Stomach (tissue), 9 donors: ENCODE data around the gene FAM171A1. TPM values are rescaled to one million over a fixed set of nuclear protein-coding genes. Genes with fewer than 3 reads are reported as not detected.
A peak's percentile ranks its signal among the peaks of the same experiment; 100 is the strongest.

Experiments used
- DNase-seq, 2 donors: peaks; one replicate each; pipeline versions ENCODE4 v3.0.0 to v3.0.0-alpha.2; 2013 to 2019
- H3K27ac ChIP-seq, 5 donors: fragments of 200-600 bp in 4 of 5; sonication (generic) in 4 of 5; one replicate each; pipeline ENCODE4 v1.5.1; 2013 to 2019; ENCODE audit warnings: mild to moderate bottlenecking in 1 of 5, moderate library complexity in 1 of 5
- H3K27me3 ChIP-seq, 3 donors: fragments of 200-600 bp; sonication (generic); one replicate each; pipeline ENCODE4 v1.5.1; 2017 to 2019; ENCODE audit warnings: mixed run types in 1 of 3
- H3K36me3 ChIP-seq, 4 donors: fragments of 200-600 bp; sonication (generic); 1 replicate in 3 of 4; 2 replicates in 1 of 4; pipeline ENCODE4 v1.5.1; 2016 to 2019
- H3K4me1 ChIP-seq, 4 donors: fragments of 200-600 bp; sonication (generic); one replicate each; pipeline ENCODE4 v1.5.1; 2016 to 2019
- H3K4me3 ChIP-seq, 4 donors: fragments of 200-600 bp; sonication (generic) in 3 of 4; one replicate each; pipeline ENCODE4 v1.5.1; 2016 to 2019; ENCODE audit warnings: mild to moderate bottlenecking in 1 of 4
- H3K9me3 ChIP-seq, 4 donors: fragments of 200-600 bp; sonication (generic); one replicate each; pipeline ENCODE4 v1.5.1; 2016 to 2019
- CTCF ChIP-seq, 7 experiments: fragments of 450-650 bp in 4 of 7; fragments of 200-600 bp in 3 of 7; sonication (generic) in 3 of 7; IDR thresholded peaks; one replicate each; pipeline ENCODE4 v1.5.1; 2016 to 2019; ENCODE audit warnings: antibody characterized with exemption in 7 of 7, control low read depth in 2 of 7, mild to moderate bottlenecking in 1 of 7
- EP300 ChIP-seq: sonication (generic); formaldehyde crosslinking; IDR thresholded peaks from one replicate; pipeline ENCODE4 v1.6.1; 2017; ENCODE audit warnings: antibody characterized with exemption
- POLR2A ChIP-seq, 4 donors: fragments of 450-650 bp; IDR thresholded peaks; one replicate each; pipeline ENCODE4 v1.6.1; 2016; ENCODE audit warnings: antibody characterized with exemption in 4 of 4, control low read depth in 2 of 4, mild to moderate bottlenecking in 1 of 4, moderate library complexity in 1 of 4
- POLR2AphosphoS5 ChIP-seq, 3 donors: sonication (generic); formaldehyde crosslinking; IDR thresholded peaks; one replicate each; pipeline ENCODE4 v1.6.1; 2016; ENCODE audit warnings: antibody characterized with exemption in 3 of 3
- WGBS, 5 donors: extraction: QIAGEN DNeasy Blood & Tissue Kit in 3 of 5; methylation state at CpG; one replicate each; pipeline versions ENCODE4 v1.1.5 to v1.1.7; 2013 to 2018; 5-methylcytosine and 5-hydroxymethylcytosine counted together
- intact Hi-C: fragments of 100-400 bp; cut with DNase I; formaldehyde crosslinking; loops from one replicate; pipeline ENCODE4 v1.15.1; 2023; ENCODE audit warnings: low total_unique reads
- polyA plus RNA-seq, 3 donors: library from polyadenylated mRNA; stranded (reverse); fragments of 200-250 nt; gene quantifications; one replicate each; pipeline ENCODE4 v1.2.3, GENCODE V29; 2013
- total RNA-seq, 5 donors: library from RNA; depleted of rRNA; stranded (reverse); fragments of >200 nt; gene quantifications; one replicate each; pipeline versions ENCODE4 v1.1.0 to v1.2.3, GENCODE V29; 2014 to 2016
- donor health status: healthy with polysubstance abuse.
- donor health status: Bipolar disorder and iron deficiency.
- donor health status: healthy.

Gene FAM171A1
- total and polyA plus RNA-seq, 8 donors: 1.8 to 98.7 (median 10.3) TPM

DNA sequence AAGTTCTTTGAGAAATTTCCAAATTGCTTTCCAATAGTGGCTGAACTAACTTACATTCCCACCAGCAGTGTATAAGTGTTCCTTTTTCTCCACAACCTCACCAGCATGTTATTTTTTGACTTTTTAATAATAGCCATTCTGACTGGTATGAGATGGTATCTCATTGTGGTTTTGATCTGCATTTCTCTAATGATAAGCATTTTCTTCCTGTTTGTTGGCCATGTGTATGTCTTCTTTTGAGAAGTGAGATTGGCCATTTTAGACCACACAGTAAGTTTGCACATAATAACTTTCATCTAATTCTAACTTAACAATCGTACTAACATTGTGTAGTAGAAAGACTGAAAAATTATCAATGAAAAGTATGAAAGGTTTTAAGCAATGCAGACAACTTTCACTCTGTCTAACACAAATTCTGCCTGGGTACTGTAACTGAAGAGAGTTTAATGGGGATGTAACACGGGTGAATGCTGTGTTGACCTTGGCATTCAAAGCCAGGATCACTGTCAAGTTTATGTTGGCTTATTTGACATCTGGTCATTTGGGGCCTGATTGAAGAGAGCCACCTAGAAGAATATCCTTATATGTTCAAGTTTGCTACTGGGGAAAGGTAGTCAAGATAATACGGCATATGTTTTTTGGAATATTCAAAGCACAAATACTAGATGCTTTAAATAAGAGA is 50.4 kb downstream of the FAM171A1 start:
- Histone ChIP-seq H3K36me3 (no peaks in the 10 kb centered on the region), H3K27me3 (no peaks in the 10 kb centered on the region), H3K9me3 (no peaks in the 10 kb centered on the region), H3K4me3 (no peak overlapping the region), H3K4me1 (peaks cover 22 to 33% (median 28%) of the 10 kb centered on the region in 4 donors), H3K27ac (no peak overlapping the region)
- 55 to 76% (median 61%) methylated on average over 3 of the region's 3 CpGs for WGBS, 5 donors
- DNase-seq: no peak
- intact Hi-C loops: no loop called here
- TF ChIP-seq POLR2AphosphoS5 (IDR thresholded peaks at IDR 0.05) (no peak), CTCF (IDR thresholded peaks at IDR 0.05) (no peak), EP300 (no peak), POLR2A (IDR thresholded peaks at IDR 0.05) (no peak)

- no peak overlapping the region for H3K27ac ChIP-seq
- H3K9me3 ChIP-seq: no peaks in the 10 kb centered on the region
- H3K4me3 ChIP-seq: no peak overlapping the region
- 93 to 95% (median 94%) methylated on average over 7 of the region's 7 CpGs for WGBS, 5 donors
- no peak for DNase-seq
- H3K36me3 ChIP-seq: no peaks in the 10 kb centered on the region
- no peaks in the 10 kb centered on the region for H3K27me3 ChIP-seq
- TF ChIP-seq POLR2A (IDR thresholded peaks at IDR 0.05): no peak
- no peak for TF ChIP-seq CTCF (IDR thresholded peaks at IDR 0.05)
- no peak for TF ChIP-seq EP300
- TF ChIP-seq POLR2AphosphoS5 (IDR thresholded peaks at IDR 0.05): no peak
- intact Hi-C loops: no loop called here
- H3K4me1 ChIP-seq: peaks cover 22 to 33% (median 28%) of the 10 kb centered on the region in 4 donors
Observed at GRCh38 chr10:15320118-15320517, 51.0 kb downstream of the FAM171A1 start.

GRCh38 chr10:15316871-15317464 is 54.1 kb downstream of the FAM171A1 start:
- no peaks in the 10 kb centered on the region for H3K36me3 ChIP-seq
- H3K27ac ChIP-seq: no peak overlapping the region
- no peaks in the 10 kb centered on the region for H3K9me3 ChIP-seq
- no peak overlapping the region for H3K4me3 ChIP-seq
- intact Hi-C loops: no loop called here
- no peaks in the 10 kb centered on the region for H3K27me3 ChIP-seq
- TF ChIP-seq EP300: no peak
- TF ChIP-seq CTCF (IDR thresholded peaks at IDR 0.05): no peak
- TF ChIP-seq POLR2A (IDR thresholded peaks at IDR 0.05): no peak
- TF ChIP-seq POLR2AphosphoS5 (IDR thresholded peaks at IDR 0.05): no peak
- DNase-seq: no peak
- peaks cover 15 to 51% (median 27%) of the 10 kb centered on the region in 4 donors for H3K4me1 ChIP-seq
- WGBS, 5 donors: 76 to 89% (median 88%) methylated on average over 9 of the region's 9 CpGs

DNA sequence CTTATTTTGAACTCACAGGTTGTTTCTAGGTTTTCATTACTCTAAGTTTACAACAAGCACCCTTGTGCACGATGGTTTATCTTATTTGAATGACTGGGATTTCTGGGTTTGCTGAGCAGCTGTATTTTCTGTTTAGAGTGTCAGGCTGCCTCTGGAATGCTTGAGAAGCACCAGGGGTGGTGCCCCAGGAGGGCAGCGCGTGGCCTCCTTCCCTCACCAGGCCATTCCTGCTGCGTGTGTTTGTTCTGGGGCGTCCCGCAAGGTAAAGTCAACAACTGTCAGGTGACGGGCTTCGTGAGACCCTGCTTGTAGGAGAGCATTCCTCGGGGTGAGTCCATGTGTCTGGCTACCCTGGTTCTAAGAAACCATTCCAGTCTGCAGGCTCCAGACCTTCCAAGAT is 54.9 kb downstream of the FAM171A1 start:
- no peaks in the 10 kb centered on the region for H3K36me3 ChIP-seq
- intact Hi-C loops: no loop called here
- TF ChIP-seq POLR2A (IDR thresholded peaks at IDR 0.05) (no peak), POLR2AphosphoS5 (IDR thresholded peaks at IDR 0.05) (no peak), CTCF (IDR thresholded peaks at IDR 0.05) (no peak), EP300 (no peak)
- peaks cover 7 to 51% (median 24%) of the 10 kb centered on the region in 4 donors for H3K4me1 ChIP-seq
- no peaks in the 10 kb centered on the region for H3K9me3 ChIP-seq
- WGBS, 5 donors: 55 to 76% (median 59%) methylated on average over 8 to 9 of the region's 9 CpGs
- no peaks in the 10 kb centered on the region for H3K27me3 ChIP-seq
- DNase-seq: peak in 1 of 2 donors; percentile 39
- H3K4me3 ChIP-seq: no peak overlapping the region
- H3K27ac ChIP-seq: no peak overlapping the region
